Nephron progenitor cell (in vitro differentiated cells): ENCODE results near the gene MGARP.

Experiments
- DNase-seq: peaks from one replicate; pipeline ENCODE4 v3.0.0; 2021
- H3K27ac Mint-ChIP-seq: 2 replicates; pipeline ENCODE4 v1.8.0; 2021; ENCODE audit warnings: mild to moderate bottlenecking, moderate library complexity, mixed read lengths
- H3K27me3 Mint-ChIP-seq: 2 replicates; pipeline ENCODE4 v1.8.0; 2021; ENCODE audit warnings: mild to moderate bottlenecking, low read depth, mixed read lengths; ENCODE audit not compliant: poor library complexity
- H3K36me3 Mint-ChIP-seq: 2 replicates; pipeline ENCODE4 v1.8.0; 2021; ENCODE audit warnings: low read depth, mixed read lengths
- H3K4me1 Mint-ChIP-seq: 2 replicates; pipeline ENCODE4 v1.8.0; 2021; ENCODE audit warnings: mixed read lengths
- H3K4me3 Mint-ChIP-seq: 2 replicates; pipeline ENCODE4 v1.8.0; 2021; ENCODE audit warnings: mild to moderate bottlenecking, moderate library complexity, mixed read lengths
- H3K9me3 Mint-ChIP-seq: 2 replicates; pipeline ENCODE4 v1.8.0; 2021; ENCODE audit warnings: mild to moderate bottlenecking, moderate library complexity, mixed read lengths
- TF ChIP-seq, protein P1 (sequence below): fragments of 200-600 bp; sonication (generic); IDR thresholded peaks from 2 replicates; pipeline ENCODE4 v1.5.0; 2021; ENCODE audit warnings: antibody characterized with exemption

MGARP gene

DNA sequence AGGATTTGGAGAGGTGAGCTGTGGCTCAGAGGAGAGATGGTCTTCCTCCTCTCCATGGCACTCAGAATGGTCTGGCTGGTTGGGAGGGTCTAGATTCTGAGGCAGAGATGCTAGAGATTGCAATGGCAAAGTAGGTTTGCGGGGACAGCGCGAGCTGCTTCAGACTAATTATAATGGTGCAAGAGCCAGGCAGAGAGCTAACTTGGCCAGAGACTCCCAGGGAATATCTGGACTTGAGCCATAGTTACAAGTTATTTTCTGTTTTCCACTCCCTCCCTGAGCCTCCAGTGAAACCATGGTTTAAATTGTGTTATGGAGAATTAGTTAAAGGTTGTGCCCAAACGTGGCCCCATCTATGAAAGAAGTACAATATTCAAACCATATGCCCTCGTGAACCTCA is 58.3 kb downstream of the MGARP start:
- Mint-ChIP-seq H3K27ac (no peak overlapping the region), H3K9me3 (no peaks in the 10 kb centered on the region), H3K4me1 (no peaks in the 10 kb centered on the region), H3K4me3 (no peak overlapping the region), H3K36me3 (no peaks in the 10 kb centered on the region), H3K27me3 (peaks cover 3% of the 10 kb centered on the region)
- DNase-seq, result no peak
- TF ChIP-seq, protein P1, sequence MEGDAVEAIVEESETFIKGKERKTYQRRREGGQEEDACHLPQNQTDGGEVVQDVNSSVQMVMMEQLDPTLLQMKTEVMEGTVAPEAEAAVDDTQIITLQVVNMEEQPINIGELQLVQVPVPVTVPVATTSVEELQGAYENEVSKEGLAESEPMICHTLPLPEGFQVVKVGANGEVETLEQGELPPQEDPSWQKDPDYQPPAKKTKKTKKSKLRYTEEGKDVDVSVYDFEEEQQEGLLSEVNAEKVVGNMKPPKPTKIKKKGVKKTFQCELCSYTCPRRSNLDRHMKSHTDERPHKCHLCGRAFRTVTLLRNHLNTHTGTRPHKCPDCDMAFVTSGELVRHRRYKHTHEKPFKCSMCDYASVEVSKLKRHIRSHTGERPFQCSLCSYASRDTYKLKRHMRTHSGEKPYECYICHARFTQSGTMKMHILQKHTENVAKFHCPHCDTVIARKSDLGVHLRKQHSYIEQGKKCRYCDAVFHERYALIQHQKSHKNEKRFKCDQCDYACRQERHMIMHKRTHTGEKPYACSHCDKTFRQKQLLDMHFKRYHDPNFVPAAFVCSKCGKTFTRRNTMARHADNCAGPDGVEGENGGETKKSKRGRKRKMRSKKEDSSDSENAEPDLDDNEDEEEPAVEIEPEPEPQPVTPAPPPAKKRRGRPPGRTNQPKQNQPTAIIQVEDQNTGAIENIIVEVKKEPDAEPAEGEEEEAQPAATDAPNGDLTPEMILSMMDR, result no peak

DNA sequence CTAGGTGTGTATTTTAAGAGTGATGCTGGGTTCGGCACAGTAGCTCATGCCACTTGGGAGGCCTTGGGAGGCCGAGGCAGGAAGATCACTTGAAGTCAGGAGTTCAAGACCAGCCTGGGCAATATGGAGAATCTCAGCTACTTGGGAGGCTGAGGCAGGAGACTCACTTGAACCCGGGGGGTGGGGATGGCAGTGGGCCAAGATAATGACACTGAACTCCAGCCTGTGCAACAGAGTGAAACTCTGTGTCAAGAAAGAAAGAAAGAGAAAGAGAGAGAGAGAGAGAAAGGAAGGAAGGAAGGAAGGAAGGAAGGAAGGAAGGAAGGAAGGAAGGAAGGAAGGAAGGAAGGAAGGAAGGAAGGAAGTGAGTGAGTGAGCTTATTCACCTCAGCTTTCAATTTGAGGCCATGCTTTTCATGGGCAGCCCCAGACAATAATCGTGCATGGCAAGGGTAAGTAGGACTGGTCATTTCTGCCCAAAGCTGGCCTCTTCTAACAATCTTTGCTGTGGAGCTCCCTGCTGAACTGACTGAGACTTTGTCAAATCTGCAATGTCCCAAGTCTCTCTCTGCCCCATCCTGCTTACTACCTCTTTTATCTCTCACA is 60.5 kb downstream of the MGARP start:
- Mint-ChIP-seq H3K4me3 (no peak overlapping the region), H3K27me3 (peaks cover 3% of the 10 kb centered on the region), H3K9me3 (no peaks in the 10 kb centered on the region), H3K36me3 (no peaks in the 10 kb centered on the region), H3K4me1 (no peaks in the 10 kb centered on the region), H3K27ac (no peak overlapping the region)
- TF ChIP-seq, protein P1, result no peak
- DNase-seq, result no peak
